Measurements from ENCODE around the gene HMX1.

Gene HMX1

DNA sequence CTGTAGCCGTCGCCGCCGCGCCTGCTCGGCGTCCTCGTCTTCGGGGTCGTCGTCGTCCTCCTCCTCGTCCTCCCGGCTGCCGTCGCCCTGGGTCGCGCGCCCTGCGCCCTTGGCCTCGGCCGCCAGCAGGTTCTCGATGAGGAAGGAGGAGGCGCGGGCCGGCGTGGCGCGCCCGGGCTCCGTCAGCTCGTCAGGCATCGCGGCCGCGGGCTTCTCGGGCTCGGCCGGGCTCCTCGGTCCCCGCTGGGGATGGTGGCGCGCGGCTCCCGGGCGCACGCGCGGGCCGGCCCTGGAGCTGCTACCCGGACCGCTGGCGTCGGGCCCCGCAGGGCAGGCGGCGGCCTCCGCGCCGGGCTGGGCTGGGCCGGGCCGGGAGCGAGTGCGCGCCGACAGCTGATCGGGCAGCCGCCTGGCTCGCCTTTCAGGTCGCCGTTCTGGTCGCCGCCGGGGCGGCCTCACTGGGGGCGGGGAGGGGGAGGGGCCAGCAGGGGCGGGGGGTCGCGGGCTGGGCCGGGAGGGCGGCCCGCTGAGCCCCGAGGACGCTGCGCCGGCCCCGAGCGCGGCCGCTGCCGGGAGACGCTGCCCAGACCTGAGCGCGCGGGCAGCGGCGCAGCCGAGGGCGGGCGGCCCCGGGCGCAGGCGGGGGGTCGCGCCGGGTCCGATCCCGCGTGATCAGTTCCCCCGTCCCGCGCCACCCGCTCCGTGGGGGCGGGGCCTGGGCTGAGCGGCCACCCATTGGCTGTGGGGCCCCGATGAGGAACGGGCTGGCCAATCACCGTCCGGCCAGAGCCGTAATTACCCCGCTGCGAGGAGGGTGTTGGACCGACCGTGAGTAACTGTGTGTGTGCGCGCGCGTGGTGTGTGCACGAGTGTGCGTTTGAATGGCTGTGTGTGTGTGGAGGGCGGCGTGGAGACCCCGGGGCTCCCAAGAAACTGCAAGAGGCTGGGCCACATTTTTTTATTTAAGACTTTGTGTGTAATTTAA, at the start of gene HMX1:
Gene HMX1, minus strand, starts transcription at position 423 of the 985 bp plus-strand sequence. Its CDS starts 225 bp downstream, at position 198.
- DNase-seq, result no peak

DNA sequence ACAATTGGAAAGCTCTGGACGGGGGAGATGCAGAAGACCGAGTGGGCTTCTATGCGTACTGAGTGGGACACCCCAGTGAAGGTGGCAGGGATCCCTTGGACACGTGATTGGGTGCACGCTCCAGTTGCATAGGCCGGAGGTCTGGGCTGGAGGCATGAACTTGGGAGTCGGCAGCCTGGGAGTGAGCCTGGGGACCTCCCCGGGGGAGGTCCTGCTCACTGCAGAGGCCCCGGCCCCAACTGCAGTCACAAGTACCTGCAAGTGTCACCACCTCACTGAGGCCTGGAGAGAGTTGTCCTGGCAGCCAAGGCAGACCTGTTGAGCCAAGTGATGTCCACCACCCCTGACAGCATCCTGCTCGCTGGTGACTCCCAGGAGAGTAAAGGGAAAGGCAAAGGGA, 49.3 kb upstream of the HMX1 start:
- no peak for DNase-seq

DNA sequence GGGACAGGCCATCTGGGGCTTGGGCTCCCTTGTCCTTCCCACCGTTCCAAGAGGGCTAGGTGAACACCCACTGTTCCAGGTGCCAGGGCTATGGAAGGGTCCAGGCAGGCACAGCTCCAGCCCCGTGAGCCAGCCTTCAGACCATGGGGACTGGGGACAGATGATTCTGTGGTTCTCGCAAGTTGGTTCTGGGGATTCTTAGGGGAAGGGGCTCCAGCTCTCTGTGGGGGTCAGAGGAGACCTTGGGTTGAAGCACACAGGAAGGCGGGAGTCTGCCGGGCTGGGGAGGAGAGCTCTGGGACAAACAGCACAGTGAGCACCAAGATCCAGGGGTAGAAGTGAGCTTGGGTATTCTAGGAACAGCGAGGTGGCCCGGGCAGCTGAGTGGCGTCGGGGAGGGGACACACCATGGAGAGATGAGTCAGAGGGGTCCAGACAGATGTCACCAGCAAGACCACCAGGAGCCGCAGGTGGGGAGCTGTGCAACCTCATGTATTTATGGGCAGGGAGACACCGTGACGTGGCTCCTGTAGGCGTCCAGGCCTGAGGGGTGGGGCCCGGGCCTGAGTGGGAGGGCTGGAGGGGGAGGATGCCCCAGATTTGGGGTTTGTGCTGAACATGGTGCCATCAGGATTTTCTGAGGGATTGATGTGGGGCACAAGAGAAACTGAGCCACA, 48.8 kb upstream of the HMX1 start:
- no peak for DNase-seq

DNA sequence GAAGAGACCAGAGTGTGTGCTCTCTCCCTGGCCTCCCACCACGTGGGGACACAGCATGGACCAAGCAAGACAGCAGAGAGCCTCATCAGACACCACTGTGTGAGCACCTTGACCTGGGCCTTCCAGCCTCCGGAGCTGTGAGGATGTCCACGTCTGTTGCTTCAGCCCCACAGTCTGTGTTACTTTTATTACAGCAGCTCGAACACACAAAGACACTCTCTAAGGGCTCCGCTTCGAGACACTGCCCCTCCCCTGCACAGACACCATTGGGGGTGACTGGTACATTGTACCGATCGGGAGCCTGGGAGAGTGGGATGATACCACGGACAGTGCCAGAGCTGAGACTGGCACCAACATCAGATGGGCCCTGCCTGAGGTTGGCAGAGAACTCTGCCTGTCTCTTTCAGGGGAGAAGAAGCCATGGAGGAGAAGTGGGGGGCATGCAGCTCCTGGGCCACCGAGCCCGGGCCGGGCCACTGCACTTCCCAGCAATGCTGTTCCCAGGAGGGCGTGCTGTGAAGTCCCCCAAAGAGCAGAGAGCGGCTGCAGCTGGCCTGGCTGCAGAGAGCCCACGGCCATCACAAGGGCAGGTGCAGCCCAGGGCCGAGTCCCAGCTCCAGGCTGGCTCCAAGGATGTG, 48.1 kb upstream of the HMX1 start:
- DNase-seq, result no peak

DNA sequence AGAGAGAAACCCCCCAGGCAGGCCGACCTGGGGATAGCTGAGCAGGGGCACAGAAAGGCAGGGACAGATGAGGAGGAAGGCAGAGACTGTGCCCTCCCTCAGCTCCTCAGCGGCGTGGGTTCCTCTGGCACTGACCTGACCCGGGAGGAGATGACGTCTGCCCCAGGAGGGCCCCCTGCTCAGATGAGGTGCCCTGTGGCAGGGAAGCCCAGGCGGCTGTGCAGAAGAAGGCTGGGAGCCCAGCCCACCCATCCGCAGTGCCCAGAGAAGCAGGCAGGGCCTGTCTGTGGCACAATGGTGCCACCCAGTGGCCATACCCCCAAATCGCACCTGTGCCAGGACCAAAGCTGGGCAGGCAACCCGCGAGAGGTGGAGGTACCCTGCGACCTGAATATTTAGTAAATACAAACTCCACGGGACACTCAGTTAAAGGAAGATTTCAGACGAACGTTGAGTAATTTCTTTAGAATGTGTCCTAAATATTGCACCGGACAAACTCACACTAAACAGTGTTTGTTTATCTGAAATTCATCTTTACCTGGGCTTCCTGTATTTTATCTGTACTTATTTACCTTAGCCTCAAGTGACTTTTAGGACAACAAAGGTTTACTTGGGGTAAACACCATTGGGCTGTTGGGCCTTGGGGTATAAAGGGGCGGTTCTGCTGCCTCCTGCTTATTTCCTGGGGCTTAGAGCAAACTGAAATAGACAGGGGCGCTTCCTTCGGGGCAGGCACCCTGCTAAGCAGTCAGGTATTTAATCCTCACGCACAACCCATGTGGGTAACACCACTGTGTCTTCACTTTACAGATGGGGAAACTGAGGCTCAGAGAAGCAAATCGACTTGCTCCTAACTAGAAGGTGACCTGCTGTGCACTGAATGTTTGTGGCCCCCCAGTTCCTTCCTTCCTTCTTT, 46.5 kb upstream of the HMX1 start:
- peak; percentile 34 for DNase-seq

DNA sequence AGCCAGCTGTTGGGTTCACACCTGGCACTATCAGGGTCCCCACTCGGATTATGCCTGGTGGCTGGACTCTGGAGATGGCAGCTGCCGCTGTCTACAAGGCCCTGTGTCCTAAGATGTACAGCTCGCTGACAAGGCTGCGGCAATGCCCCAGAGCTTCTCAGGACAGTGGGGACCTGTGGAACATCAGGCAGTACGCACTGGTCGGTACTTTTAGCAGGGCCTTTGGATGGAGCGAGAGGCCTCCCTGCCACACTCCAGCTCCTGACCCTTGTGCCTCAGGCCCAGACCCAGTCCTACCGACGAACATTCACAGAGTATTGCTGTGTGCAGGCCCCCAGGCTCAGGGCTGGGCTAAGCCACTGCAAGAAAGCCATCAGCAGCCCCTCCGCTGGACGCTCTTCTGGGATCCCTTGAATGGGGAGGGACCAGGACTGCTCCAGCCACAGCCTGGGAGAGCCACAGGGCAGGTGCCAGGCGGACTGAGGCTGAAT, 45.7 kb upstream of the HMX1 start:
- DNase-seq, result no peak

DNA sequence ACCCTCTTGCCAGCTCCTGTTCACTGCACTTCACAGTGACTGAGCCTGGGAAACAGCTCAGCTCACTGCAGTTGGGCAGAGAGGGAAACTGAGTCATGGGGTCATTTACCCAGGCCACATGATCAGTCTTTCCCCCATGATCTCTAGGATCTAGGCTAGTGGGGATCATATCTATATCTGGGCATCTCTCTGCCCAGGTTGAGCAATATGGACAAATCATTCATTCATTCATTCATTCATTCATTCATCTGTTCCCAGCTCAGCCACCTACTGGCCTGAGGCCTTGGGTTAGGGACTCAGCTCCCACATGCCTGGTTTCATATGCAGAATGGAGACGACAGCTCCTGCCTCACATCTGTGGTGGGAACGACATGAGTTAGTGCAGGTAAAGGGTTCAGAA, 45.3 kb upstream of the HMX1 start:
- no peak for DNase-seq

DNA sequence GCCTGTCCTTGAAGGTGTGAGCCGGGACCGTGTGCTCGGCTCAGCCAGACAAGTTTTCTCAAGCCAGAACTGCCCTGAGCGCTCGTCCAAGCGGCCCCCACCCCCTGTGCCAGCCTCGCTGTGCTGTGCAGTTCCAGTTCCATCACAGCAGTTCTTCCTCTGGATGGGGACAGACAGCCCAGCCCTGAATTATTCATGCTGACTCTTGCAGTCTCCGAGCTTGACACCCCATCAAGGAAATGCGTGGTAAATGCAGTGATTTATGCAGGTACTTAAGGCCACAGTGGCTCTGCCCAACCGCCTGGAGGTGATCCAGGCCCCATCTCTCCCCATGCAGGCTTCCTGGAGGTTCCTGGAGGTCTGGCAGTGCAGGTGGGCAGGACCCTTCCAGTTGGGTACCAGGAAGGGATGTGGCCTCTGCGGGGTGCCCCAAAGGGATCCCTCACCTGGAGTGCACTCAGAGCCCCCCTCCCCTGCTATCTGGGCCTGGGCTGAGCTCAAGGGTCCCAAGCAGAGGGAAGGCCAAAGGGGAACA, 44.8 kb upstream of the HMX1 start:
- DNase-seq, result no peak

DNA sequence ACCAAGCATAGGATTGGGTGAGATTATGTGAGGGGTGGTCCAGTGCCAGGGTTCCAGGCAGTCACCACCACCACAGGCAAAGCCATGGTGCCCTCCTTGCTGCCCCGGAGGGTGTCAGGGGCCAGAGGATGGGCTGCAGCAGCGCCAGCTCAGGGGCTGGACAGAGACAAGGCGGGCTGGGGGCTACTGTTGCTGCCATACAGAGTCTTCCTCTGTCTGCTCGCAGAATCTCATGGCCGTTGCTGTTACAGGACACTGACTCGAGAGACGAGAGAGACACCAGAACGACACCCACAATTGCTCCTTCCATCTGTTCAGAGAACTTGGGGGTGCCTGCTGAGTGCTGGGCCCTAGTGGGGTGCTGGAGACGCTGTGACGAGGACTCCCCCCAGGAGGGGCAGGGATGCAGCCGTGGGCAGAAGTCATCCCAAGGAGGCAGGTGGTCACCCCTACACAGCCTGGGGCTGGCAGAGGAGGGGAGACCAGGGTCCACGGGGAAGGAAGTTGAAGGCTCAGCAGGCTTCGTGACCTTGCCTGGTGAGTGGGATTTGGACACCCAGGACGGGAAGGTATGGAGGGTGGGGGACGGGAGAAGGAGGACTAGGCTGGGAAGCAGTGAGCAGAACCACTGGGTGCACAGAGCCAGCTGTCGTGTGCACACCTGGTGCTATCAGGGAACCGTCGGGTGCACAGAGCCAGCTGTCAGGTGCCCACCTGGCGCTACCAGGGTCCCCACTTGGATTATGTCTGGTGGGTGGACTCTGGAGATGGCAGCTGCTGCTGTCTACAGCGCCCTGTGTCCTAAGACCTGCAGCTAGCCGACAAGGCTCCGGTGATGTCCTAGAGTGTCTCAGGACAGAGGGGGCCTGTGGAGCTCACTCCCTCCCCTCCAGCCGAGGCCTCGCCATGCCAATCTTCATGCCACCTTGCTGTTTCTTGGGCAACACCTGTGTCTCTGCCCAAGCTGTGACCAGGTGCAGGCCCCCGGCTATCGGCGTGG, 43.9 kb upstream of the HMX1 start:
- DNase-seq, result no peak

DNA sequence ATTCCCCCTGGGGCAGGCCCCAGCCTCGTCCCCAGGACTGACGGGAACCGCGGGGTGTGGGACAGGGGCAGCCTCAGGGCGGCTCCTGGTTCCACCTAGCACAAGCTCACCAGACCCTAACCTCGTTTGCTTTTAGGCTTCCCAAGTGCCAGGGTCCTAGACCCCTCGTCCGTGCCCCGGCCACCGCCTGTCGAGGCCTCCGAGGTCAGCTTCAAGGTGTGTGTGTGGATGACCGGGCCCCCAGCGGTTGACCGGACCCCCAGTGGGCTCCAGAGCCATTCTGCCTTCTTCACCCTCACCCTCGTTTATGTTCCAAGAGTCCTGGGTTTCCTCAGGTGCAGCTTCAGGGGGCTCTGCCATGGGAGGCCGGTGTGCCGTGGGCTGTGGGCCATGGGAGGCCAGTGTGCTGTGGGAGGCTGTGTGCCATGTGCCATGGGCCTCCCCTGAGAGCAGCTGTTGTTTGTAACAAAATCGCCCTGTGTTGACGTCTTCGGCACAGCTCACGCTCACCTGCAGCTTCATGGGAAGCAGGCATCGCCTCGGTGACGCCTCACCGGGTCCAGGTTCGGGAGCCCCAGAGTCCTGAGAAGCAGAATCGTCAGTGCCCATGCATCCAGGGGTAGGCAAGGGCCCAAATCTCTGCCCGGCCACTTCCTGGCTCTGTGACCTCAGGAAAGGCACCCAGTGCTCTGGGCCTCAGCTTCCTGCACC, 43.0 kb upstream of the HMX1 start:
- no peak for DNase-seq

DNA sequence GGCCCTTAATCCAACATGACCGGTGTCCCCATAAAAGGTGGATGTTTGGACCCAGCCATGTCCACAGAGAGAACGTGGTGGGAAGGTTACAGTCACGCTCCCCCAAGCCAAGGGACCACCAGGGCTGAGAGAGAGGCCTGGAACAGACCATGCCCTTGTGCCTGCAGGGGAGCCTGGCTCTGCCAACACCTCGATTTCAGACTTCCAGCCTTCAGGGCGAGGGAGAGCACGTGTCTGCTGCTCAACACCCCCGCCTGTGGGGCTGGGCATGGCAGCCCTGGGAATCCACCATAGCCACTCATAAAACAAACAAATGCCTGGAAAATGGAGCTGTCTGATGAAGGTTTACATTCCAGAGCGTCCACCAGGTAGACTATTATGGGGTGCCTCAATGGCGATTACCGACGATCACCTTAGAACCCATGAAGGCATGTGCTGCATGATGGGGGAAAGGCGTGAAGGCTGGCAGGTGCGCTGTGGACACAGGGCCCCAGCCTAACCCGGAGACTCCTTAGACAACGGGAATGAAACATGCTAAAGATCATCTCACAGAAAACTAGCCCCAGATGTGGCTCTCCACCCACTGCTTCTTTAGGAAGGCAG, 42.3 kb upstream of the HMX1 start:
- no peak for DNase-seq

DNA sequence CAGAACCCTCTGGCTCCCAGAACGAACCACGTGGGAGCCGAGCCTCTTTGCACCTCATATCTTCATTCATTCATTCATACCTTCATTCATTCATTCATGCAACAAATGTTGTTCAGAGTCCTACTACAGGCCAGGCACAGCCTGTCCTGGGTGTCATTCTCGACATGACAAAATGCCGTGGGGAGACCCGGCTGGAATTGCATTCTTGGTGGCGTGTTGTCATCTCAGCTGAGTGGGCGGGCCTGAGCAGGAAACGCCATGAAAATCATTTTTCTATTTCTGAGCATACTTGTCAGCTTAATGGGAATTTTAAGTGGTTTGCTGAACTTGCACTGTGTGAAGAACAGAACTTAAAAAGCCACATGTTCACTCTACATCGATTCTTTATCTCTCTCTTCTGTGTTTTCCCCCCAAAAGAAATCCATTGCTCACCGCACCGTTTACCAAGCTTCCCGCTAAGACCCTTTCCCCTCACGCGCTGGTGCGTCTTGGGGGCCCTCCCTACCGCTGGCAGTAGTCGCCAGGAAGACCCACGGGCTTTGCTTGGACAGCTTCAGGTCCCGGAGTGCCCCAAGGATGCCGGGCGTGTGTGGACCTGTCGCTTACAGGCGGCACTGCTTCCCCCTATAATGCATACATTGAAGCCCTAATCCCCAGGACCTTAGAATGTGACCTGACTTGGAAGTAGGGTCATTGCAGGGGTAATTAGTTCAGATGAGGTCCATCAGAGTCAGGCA, 41.6 kb upstream of the HMX1 start:
- no peak for DNase-seq

DNA sequence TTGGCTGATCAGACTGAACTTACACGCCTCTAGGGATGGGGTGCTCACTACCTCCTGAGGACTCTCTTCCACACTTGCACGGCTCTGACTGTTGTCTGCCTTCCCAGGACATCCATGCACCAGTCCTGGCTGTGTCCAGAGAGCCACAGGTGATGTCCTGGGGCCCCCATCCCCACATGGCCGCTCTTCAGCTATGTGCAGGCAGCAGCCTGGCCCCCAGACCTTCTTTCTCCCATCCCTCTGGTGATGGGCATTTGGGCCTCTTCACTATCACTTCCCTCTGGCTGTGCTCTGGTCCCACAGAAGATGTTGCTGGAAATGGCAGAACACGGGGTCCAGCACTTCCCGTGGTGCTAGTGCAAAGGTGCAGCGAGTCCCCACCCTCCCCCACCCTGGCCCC, 40.9 kb upstream of the HMX1 start:
- no peak for DNase-seq

DNA sequence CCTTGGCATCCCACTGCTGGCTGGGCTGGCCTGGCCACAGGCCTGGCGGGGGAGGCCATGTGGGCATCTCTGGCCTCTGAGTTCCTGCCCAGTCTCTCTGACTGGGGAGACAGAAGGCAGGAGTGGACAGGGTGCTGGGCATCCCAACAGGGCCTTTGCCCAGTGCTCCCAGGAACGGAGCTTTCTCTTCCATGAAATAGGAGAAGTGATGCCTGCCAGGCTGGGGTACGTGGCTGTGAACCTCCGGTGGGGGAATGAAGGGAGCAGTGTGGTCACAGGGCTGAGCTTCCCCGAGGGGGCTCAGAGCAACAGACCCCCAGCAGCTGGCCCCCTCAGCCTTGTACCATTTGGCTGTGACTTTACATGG, 40.4 kb upstream of the HMX1 start:
- DNase-seq, result no peak

DNA sequence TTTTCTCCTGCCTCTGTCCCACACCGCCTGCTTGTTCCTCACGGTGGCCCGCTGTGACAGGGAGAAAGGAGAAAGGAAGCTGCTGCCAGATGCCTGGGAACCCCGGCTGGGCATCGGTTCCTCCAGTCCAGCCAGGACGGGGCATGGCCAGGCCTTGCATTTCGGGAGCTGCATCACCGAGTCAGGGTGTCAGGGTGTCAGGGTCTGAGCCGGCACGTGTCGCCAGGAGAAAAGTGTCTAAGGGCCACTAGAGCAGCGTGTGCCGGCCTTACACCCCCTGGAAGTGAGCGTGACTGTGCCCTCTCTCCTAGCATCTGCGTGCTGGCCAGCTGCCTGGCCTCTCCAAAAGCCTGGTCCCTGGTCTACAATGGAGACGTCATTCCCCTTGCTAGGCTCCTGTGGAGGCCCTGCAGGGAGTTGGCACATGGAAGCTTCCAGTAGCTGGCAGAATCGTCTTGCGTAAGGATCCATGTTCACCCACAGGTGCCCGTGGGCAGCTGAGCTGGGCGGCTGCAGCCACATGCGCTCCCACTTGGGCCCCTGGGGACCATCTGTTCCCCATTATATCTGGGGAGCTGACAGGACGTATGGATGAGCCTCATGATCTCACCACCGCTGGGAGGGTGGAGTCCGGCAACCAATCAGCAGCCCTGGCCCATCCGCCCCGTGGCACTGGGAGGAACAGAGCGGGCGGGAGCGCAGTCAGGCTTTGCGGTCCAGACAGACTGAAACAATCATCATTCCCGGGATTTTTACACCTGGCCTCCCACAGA, 39.9 kb upstream of the HMX1 start:
- no peak for DNase-seq

DNA sequence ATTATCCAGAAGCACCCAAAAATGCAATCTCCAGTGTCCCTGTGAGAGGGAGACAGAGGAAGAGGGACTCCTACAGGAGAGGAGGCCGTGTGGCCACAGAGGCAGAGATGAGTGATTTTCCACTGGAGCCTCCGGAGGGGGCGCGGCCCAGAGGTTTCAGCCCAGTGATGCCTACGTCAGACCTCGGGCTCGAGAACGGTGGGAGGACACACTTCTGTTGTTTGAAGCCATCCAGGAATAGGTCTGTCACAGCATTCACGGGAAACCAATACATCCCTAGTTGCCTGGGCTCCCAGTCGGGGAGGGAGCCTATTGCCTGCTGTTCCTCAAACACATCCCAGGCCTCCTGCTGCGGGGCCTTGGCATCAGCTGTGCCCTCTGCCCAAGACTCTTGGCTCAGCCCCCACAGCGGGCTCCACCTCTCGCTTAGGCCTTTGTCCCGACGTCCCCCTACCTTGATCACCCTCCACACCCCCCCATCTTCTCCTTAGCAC, 39.2 kb upstream of the HMX1 start:
- DNase-seq, result no peak

DNA sequence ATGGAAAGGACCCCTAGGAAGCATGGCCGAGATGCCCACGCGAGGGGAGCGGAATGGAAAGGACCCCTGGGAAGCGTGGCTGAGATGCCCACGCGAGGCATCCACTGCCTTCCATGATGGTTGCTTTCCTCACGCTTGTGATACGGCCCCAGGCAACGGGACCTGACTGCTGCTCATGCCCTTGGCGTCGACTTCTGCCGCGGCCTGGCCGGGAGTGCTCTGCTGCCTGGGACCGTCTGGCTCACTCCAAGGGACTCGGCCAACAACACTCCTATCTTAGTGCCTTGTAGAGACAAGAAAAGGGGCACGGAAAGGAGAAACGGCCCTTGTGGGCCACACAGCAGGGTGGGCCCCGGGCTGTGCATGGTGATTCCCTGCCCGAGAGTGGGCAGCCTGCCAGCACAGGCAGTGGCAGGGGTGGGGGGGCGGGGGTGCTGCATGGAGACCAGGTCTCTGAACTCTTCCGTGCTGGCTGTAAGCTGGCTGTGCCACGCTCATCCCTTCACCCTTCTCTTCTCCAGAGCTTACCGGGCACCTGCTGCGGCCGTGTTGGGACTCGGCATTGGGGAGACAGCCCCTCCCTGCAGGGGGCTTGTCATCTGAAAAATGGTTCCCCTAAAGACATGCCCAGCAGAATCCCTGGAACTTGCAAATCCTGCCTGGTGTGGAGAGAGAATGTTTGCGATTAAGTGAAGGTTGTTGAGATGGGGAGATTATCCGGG, 38.6 kb upstream of the HMX1 start:
- no peak for DNase-seq
